Bronchial epithelial cell (primary cell): ENCODE measurements around the gene EYA3. TPM values are rescaled to one million over a fixed set of nuclear protein-coding genes. Genes with fewer than 3 reads are reported as not detected.

ENCODE experiments used
- DNase-seq: peaks from one replicate; pipeline ENCODE4 v3.0.0-alpha.2; 2010; ENCODE audit warnings: low read depth
- FAIRE-seq: peaks from 2 replicates; lab custom pipeline; 2011; peaks lifted over from hg19 to GRCh38; lab: Jason Lieb, UNC
- H3K27me3 ChIP-seq: 2 replicates; pipeline ENCODE4 v1.5.1; 2011; ENCODE audit warnings: low read length; ENCODE audit not compliant: control insufficient read depth, insufficient read depth
- H3K36me3 ChIP-seq: 2 replicates; pipeline ENCODE4 v1.5.1; 2011; ENCODE audit warnings: low read length; ENCODE audit not compliant: control insufficient read depth, insufficient read depth
- H3K4me3 ChIP-seq: 2 replicates; pipeline ENCODE4 v1.5.1; 2011; ENCODE audit warnings: mild to moderate bottlenecking, low read depth, low read length, control low read depth
- CTCF ChIP-seq: IDR thresholded peaks from 2 replicates; pipeline ENCODE4 v1.5.1; 2011; ENCODE audit warnings: mild to moderate bottlenecking, moderate library complexity, low read length, control low read depth, inconsistent platforms; ENCODE audit not compliant: insufficient read depth, severe bottlenecking
- total RNA-seq: library from RNA; depleted of rRNA; stranded (reverse); fragments of >200 nt; gene quantifications from 2 replicates; pipeline ENCODE4 v1.2.1, GENCODE V29; 2014

Gene EYA3
- total RNA-seq, 1 donor from 2014 or later: 7.1 TPM

GRCh38 chr1:27955076-27955475 is 133.3 kb downstream of the EYA3 start:
- Histone ChIP-seq H3K36me3 (no peaks in the 10 kb centered on the region), H3K4me3 (no peak overlapping the region), H3K27me3 (peaks cover 2% of the 10 kb centered on the region)
- FAIRE-seq (no peak), DNase-seq (no peak)
- TF ChIP-seq CTCF: no peak

GRCh38 chr1:27954186-27954585 is 134.2 kb downstream of the EYA3 start:
- no peak overlapping the region for H3K4me3 ChIP-seq
- H3K27me3 ChIP-seq: peaks cover 2% of the 10 kb centered on the region
- no peaks in the 10 kb centered on the region for H3K36me3 ChIP-seq
- TF ChIP-seq CTCF: no peak
- FAIRE-seq (no peak), DNase-seq (no peak)

GRCh38 chr1:27952147-27952546 is 136.3 kb downstream of the EYA3 start:
- no peaks in the 10 kb centered on the region for H3K36me3 ChIP-seq
- TF ChIP-seq CTCF: no peak
- FAIRE-seq: no peak
- DNase-seq: no peak
- no peak overlapping the region for H3K4me3 ChIP-seq
- H3K27me3 ChIP-seq: peaks cover 2% of the 10 kb centered on the region

GRCh38 chr1:27951396-27951795 is 137.0 kb downstream of the EYA3 start:
- FAIRE-seq: no peak

GRCh38 chr1:27949027-27949426 is 139.4 kb downstream of the EYA3 start:
- H3K4me3 ChIP-seq: no peak overlapping the region
- peak; percentile 80 for FAIRE-seq
- DNase-seq: no peak
- no peaks in the 10 kb centered on the region for H3K27me3 ChIP-seq
- TF ChIP-seq CTCF: no peak
- H3K36me3 ChIP-seq: no peaks in the 10 kb centered on the region

More at GRCh38 chr1:27951396-27951795, 137.0 kb downstream of the EYA3 start:
- H3K27me3 ChIP-seq: peaks cover 2% of the 10 kb centered on the region
- no peak for TF ChIP-seq CTCF
- DNase-seq: no peak
- no peaks in the 10 kb centered on the region for H3K36me3 ChIP-seq
- no peak overlapping the region for H3K4me3 ChIP-seq

GRCh38 chr1:27945020-27945419 is 143.4 kb downstream of the EYA3 start:
- Histone ChIP-seq H3K27me3 (no peaks in the 10 kb centered on the region), H3K36me3 (no peaks in the 10 kb centered on the region), H3K4me3 (no peak overlapping the region)
- no peak for TF ChIP-seq CTCF
- FAIRE-seq (no peak), DNase-seq (no peak)
